ENCODE data around the gene GDF2. TPM values are rescaled to one million over a fixed set of nuclear protein-coding genes. Genes with fewer than 3 reads are reported as not detected.

Gene GDF2
- total RNA-seq, 8 experiments from 2014 or later: 0.08 to 0.52 (median 0.21) TPM; not detected in 5

DNA sequence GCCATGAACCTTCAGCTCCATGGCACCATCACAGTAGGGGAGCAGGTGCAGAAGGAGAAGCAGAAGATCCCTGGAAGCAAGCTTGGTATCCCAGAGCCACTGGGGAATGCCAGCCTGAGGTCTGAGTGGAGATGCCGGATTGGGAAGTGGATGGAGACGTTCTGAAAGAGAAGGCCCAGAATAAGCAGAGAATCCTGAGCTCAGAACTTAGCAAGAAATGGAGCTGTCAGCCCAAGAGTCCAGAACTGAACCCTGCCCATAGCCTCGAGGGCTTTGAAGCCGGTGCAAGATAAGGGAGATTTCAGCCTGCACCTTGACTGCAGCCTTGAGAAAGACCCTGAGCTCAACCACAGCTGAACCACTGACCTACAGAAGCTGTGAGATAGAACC lies 36.1 kb upstream of the GDF2 start:
- H3K27ac ChIP-seq: no peak overlapping the region
- WGBS, 10 experiments: 48 to 73% (median 60%) methylated on average over 2 to 4 of the region's 4 CpGs; no CpG with 5 or more reads in 5 of the 10 experiments
- no peak for ATAC-seq (replicated peaks in 6 of 8)
- in situ Hi-C loops (cut with MboI; ENCODE audit: low pct_unique_long_range_greater_than_20kb in 2 of 9, low sequenced_read_pairs in 9 of 9, unreplicated experiment in 9 of 9): no loop called here
- no peak overlapping the region for H3K4me3 ChIP-seq
- no peaks in the 10 kb centered on the region for H3K4me1 ChIP-seq (replicated peaks in 1 of 2)

DNA sequence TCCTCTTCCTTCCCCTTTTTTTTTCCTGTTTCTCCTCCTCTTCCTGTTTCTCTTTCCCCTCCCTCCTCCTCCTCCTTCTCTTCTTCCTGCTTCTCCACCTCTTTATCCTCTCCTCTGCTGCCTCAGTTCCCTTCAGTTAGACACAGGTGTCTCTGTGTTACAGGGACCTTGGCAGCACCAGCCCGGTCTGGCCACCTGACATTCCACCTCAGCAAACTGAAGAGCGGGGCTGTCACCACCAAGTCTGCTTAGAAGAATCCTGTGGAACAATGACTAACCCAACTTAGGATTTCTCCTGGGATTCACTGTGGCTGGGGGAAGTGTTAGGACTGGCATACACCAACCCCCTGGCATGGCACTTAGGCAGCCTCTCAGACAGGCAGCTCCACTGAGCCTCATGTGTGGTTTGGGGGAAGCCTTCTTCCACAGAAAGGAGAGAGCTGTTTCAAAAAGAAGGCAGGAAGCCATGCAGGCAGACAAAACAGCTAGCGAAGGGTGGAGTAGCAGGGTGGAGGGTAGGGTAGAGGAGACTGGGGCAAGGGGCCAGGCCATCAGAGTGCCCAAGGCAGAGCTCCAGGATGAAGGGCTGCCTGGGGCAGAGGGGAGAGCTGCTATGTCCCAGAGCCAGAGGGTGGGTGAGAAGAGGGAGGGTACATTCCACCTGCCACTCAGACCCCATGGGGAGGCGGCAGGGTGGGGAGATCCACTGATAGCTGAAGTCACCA lies 35.5 kb upstream of the GDF2 start:
- in situ Hi-C loops (cut with MboI; ENCODE audit: low pct_unique_long_range_greater_than_20kb in 2 of 9, low sequenced_read_pairs in 9 of 9, unreplicated experiment in 9 of 9): no loop called here
- H3K27ac ChIP-seq: no peak overlapping the region
- WGBS, 10 experiments: 60 to 90% (median 73%) methylated on average over 1 to 2 of the region's 4 CpGs; no CpG with 5 or more reads in 4 of the 10 experiments
- H3K4me1 ChIP-seq (replicated peaks in 1 of 2): no peaks in the 10 kb centered on the region
- no peak for ATAC-seq (replicated peaks in 6 of 8)
- no peak overlapping the region for H3K4me3 ChIP-seq

DNA sequence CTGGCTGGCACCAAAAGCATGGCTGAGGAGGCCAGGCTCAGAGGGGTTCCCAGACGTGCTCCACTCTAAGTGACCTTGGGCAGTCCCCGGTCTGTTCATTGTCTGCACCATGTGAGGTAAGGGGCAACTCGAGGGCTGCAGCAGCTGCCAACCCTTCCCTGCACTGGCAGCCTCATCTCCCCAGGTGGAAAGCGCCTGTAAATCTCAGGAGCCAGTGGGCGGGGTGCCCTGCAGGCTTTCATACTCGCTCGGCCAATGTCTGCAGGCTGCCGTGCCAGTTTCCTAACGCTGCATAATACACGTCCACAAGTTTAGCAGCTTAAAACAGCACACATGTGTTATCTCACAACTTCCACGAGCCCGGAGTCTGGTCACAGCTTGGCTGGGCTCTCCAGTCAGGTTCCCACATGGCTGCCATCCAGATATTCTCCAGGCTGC lies 34.9 kb upstream of the GDF2 start:
- H3K27ac ChIP-seq: no peak overlapping the region
- peak in 1 of 8 experiments; percentile 26 for ATAC-seq (replicated peaks in 6 of 8)
- H3K4me3 ChIP-seq: no peak overlapping the region
- in situ Hi-C loops (cut with MboI; ENCODE audit: low pct_unique_long_range_greater_than_20kb in 2 of 9, low sequenced_read_pairs in 9 of 9, unreplicated experiment in 9 of 9): no loop called here
- no peaks in the 10 kb centered on the region for H3K4me1 ChIP-seq (replicated peaks in 1 of 2)
- WGBS, 10 experiments: 20 to 100% (median 92%) methylated on average over 1 to 5 of the region's 12 CpGs; no CpG with 5 or more reads in 6 of the 10 experiments

DNA sequence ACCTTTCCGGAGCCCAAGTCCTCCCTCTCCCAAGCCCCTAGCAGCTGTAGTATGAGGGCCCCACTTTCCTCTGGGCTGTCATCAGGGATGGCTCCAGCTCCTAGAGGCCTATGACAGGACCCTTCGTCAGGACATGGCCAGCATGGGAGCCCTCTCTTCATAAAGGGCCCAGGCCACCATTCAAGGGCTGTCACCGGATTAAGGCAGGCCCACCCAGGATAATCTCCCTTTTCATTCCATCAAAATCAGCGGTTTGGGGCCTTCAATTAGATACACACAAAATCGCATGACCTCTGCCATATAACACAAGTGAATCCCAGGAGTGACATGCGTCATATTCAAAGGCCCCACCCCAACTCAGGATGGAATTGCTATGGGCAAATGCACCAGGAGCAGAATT lies 34.4 kb upstream of the GDF2 start:
- no peak for ATAC-seq (replicated peaks in 6 of 8)
- in situ Hi-C loops (cut with MboI; ENCODE audit: low pct_unique_long_range_greater_than_20kb in 2 of 9, low sequenced_read_pairs in 9 of 9, unreplicated experiment in 9 of 9): no loop called here
- 38 to 84% methylated on average over 2 to 5 of the region's 6 CpGs; no CpG with 5 or more reads in 8 of the 10 experiments for WGBS, 10 experiments
- Histone ChIP-seq H3K4me3 (no peak overlapping the region), H3K4me1 (replicated peaks in 1 of 2) (no peaks in the 10 kb centered on the region), H3K27ac (no peak overlapping the region)

DNA sequence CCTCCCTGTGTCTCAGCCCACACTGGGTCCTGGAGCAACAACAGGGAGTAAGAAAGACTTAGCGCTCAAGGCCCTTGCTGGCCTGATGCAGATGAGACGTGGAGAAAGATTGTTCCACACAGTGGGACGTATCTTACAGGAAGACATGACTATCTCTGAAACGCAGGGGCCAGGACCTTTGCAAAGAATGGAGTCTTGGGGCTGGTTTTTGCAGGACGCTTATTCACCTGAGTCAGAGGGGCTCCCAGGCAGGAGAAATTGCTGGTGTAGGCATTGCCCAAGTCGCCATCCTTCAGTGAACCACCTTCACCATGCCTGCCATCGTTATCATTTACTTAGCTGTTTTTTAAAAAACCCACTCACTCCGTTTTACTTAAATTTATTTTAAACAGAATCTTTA lies 34.0 kb upstream of the GDF2 start:
- Histone ChIP-seq H3K4me1 (replicated peaks in 1 of 2) (no peaks in the 10 kb centered on the region), H3K4me3 (no peak overlapping the region), H3K27ac (no peak overlapping the region)
- ATAC-seq (replicated peaks in 6 of 8): no peak
- 46 to 100% (median 77%) methylated on average over 1 to 7 of the region's 8 CpGs; no CpG with 5 or more reads in 1 of the 10 experiments for WGBS, 10 experiments
- in situ Hi-C loops (cut with MboI; ENCODE audit: low pct_unique_long_range_greater_than_20kb in 2 of 9, low sequenced_read_pairs in 9 of 9, unreplicated experiment in 9 of 9): no loop called here

DNA sequence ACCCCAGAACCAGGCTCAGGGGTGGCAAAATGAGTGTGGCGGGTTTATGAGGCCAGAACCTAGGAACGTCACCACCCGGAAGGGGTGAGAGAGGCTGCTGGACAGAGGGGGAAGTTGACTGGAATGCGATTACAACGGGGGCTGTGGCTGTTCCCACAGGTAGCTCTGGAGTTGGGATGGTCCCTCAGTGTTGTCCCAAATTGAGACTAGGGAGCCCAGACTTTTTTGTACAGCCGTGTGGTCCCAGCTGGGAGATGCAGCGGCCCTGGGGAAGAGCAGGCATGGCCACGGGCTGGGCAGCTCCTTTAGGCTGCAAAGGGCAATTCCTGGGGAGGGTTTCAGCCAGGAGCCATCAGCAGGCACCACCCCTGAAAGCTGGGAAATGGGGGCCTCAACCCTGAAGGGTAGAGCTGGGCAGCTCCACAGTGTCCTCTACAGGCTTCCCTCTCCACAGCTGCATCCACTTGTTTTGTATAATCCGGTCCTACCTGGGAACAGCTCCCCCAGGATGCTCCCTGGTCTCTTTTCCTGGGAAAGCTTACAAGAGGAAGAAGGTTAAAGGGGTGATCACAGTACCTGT lies 33.2 kb upstream of the GDF2 start:
- Histone ChIP-seq H3K4me1 (replicated peaks in 1 of 2) (no peaks in the 10 kb centered on the region), H3K4me3 (no peak overlapping the region), H3K27ac (no peak overlapping the region)
- in situ Hi-C loops (cut with MboI; ENCODE audit: low pct_unique_long_range_greater_than_20kb in 2 of 9, low sequenced_read_pairs in 9 of 9, unreplicated experiment in 9 of 9): no loop called here
- WGBS, 10 experiments: 33 to 100% (median 71%) methylated on average over 1 to 4 of the region's 9 CpGs; no CpG with 5 or more reads in 3 of the 10 experiments
- no peak for ATAC-seq (replicated peaks in 6 of 8)

DNA sequence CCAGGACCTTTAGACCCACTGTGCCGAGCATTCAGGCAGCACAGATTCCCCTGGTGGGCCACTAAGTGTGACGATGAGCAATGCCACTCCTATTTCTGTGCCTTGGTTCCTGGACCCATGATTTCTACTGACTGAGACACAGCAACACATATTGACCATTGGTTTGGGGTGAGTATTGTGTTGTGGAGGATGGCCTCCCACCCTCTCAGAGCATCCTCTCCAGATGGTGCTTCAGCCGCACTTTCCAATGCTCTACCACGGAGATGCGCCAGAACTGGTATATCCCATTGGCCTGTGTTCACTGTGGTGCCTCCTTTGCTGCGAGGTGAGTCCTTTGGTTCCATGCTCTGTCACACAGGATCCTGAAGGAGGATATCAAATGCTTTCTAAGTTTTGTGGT lies 32.3 kb upstream of the GDF2 start:
- WGBS, 10 experiments: 20 to 100% (median 78%) methylated on average over 1 to 3 of the region's 6 CpGs; no CpG with 5 or more reads in 3 of the 10 experiments
- ATAC-seq (replicated peaks in 6 of 8): no peak
- no peak overlapping the region for H3K4me3 ChIP-seq
- in situ Hi-C loops (cut with MboI; ENCODE audit: low pct_unique_long_range_greater_than_20kb in 2 of 9, low sequenced_read_pairs in 9 of 9, unreplicated experiment in 9 of 9): no loop called here
- H3K4me1 ChIP-seq (replicated peaks in 1 of 2): no peaks in the 10 kb centered on the region
- no peak overlapping the region for H3K27ac ChIP-seq

DNA sequence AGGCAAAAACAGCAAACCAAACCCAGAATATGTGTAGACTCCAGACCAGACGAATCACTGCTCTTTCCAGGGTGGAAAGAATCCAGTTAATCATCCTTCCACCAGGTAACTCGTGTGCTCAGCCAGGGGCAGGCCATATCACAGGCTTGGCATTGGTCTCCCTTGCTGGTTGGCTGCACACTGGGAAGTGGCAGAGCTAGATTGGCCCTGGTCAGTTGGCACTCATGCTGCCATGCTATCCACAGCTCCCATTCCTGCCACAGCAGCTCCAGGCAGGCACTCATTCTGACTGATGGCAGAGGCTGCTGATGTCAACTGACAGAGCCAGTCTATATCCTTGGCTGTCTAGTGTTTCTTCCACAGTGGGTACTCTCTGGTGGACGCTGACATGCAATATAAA lies 31.9 kb upstream of the GDF2 start:
- in situ Hi-C loops (cut with MboI; ENCODE audit: low pct_unique_long_range_greater_than_20kb in 2 of 9, low sequenced_read_pairs in 9 of 9, unreplicated experiment in 9 of 9): no loop called here
- WGBS, 10 experiments: 0 to 48% (median 33%) methylated on average over 1 to 3 of the region's 3 CpGs; no CpG with 5 or more reads in 2 of the 10 experiments
- Histone ChIP-seq H3K4me1 (replicated peaks in 1 of 2) (no peaks in the 10 kb centered on the region), H3K4me3 (no peak overlapping the region), H3K27ac (no peak overlapping the region)
- no peak for ATAC-seq (replicated peaks in 6 of 8)

DNA sequence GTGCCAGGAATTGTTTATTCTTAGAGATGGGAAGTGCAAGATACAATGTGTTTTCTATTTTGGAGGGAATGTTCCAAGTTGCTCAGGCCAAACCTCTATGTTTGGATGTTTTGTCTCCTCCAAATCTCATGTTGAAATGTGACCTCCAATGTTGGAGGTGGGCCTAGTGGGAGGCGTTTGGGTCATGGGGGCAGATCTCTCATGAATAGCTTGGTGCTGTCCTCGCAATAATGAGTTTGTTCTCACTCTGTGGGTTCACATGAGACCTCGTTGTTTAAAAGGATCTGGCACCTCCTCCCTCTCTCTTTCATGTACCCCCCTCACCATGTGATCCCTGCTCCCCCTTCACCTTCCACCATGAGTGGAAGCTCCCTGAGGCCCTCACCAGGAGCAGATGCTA lies 30.6 kb upstream of the GDF2 start:
- no peak overlapping the region for H3K27ac ChIP-seq
- in situ Hi-C loops (cut with MboI; ENCODE audit: low pct_unique_long_range_greater_than_20kb in 2 of 9, low sequenced_read_pairs in 9 of 9, unreplicated experiment in 9 of 9): no loop called here
- ATAC-seq (replicated peaks in 6 of 8): no peak
- WGBS, 10 experiments: 0 to 80% (median 20%) methylated on average over 1 to 3 of the region's 3 CpGs; no CpG with 5 or more reads in 3 of the 10 experiments
- H3K4me3 ChIP-seq: no peak overlapping the region
- H3K4me1 ChIP-seq (replicated peaks in 1 of 2): no peaks in the 10 kb centered on the region

DNA sequence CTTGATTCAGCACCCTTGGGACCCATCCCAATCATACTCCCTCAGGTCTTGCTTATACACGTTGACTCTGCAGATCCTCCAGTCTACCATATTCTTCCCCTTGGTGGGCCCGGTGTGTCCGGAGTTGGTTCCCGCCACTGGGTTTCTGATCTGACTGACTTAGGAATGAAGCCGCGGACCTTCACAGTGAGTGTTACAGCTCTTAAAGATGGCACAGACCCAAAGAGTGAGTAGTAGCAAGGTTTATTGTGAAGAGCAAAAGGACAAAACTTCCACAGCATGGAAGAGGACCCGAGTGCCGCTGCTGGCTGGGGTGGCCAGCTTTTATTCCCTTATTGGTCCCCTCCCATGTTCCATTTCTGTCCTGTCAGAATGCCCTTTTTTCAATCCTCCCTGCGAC lies 28.2 kb upstream of the GDF2 start:
- 43 to 93% (median 80%) methylated on average over 1 to 7 of the region's 9 CpGs; no CpG with 5 or more reads in 2 of the 10 experiments for WGBS, 10 experiments
- ATAC-seq (replicated peaks in 6 of 8): no peak
- in situ Hi-C loops (cut with MboI; ENCODE audit: low pct_unique_long_range_greater_than_20kb in 2 of 9, low sequenced_read_pairs in 9 of 9, unreplicated experiment in 9 of 9): no loop called here
- H3K27ac ChIP-seq: no peak overlapping the region
- no peak overlapping the region for H3K4me3 ChIP-seq
- H3K4me1 ChIP-seq (replicated peaks in 1 of 2): no peaks in the 10 kb centered on the region

DNA sequence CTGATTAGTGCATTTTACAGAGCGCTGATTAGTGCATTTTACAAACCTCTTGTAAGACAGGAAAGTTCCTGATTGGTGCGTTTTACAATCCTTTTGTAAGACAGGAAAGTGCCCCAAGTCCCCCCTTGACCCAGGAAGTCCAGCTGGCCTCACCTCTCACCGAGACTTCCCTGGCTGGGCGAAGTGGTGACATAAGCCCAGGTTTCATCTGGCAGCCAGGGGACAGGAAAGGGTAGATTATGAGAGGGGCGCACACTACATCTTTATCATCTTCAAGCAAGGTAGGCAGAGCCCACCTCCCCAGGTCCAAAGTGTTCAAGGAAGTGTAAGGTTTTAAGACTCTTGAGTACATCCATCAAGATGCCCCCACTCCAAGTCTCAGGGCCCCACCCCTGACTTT lies 27.8 kb upstream of the GDF2 start:
- no peak for ATAC-seq (replicated peaks in 6 of 8)
- in situ Hi-C loops (cut with MboI; ENCODE audit: low pct_unique_long_range_greater_than_20kb in 2 of 9, low sequenced_read_pairs in 9 of 9, unreplicated experiment in 9 of 9): no loop called here
- 52 to 100% (median 80%) methylated on average over 1 to 3 of the region's 5 CpGs; no CpG with 5 or more reads in 3 of the 10 experiments for WGBS, 10 experiments
- no peak overlapping the region for H3K4me3 ChIP-seq
- no peak overlapping the region for H3K27ac ChIP-seq
- no peaks in the 10 kb centered on the region for H3K4me1 ChIP-seq (replicated peaks in 1 of 2)

DNA sequence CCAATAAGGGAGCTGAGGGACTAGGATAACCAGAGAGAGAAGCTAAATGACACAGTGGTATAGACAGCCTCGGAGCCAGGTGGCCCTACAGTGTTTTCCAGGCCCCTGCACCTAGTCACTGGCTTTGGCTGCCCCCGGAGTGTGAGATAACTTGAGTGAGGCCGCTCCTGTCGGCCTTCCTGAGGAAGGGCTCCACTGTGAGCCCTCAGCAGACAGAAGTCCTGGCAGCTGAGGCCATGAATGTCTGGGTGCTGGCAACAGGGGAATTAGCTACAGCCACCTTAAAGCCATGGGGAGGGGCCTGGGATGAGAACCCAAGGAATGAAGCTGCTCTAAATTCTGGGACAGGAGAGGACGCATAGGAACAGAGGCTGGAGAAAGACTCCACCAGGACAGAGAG lies 26.8 kb upstream of the GDF2 start:
- no peak overlapping the region for H3K4me3 ChIP-seq
- H3K27ac ChIP-seq: no peak overlapping the region
- in situ Hi-C loops (cut with MboI; ENCODE audit: low pct_unique_long_range_greater_than_20kb in 2 of 9, low sequenced_read_pairs in 9 of 9, unreplicated experiment in 9 of 9): no loop called here
- 17 to 100% (median 100%) methylated on average over 1 to 4 of the region's 5 CpGs; no CpG with 5 or more reads in 5 of the 10 experiments for WGBS, 10 experiments
- H3K4me1 ChIP-seq (replicated peaks in 1 of 2): no peaks in the 10 kb centered on the region
- no peak for ATAC-seq (replicated peaks in 6 of 8)

DNA sequence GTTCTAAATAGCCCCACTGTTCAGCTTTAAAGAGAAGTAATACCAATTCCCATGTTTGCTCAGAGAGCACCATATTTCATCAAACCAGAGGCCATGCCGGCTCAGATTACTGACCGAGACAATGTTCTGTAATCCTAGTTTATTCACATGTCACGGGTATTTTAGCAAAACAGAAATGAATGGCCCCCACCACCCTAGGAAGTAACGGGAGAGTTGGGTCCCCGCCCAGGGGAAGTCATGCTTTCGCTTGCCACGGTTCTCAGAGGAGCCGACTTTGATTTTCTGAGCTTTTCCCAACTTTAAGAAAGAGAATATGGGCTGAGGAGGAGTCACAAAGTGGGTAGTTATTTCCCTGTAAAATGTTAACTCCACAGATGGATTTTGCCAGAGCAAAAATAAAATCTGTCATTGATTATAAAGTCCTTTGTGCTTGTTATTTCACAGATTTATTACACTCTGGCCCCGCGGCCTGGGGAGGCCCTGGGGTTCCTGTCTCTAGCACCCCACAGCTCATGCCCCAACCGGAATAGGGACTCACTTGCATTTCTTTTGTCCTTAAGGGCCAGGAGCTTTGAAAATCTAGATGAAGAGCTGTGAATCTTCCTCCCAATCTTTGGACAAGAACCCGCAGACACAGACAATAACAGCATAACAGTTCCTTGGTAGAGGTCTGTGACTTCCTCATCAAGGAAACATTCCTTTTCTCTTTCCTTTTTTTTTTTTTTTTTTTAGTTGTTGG lies 25.9 kb upstream of the GDF2 start:
- Histone ChIP-seq H3K4me1 (replicated peaks in 1 of 2) (no peaks in the 10 kb centered on the region), H3K27ac (no peak overlapping the region), H3K4me3 (no peak overlapping the region)
- in situ Hi-C loops (cut with MboI; ENCODE audit: low pct_unique_long_range_greater_than_20kb in 2 of 9, low sequenced_read_pairs in 9 of 9, unreplicated experiment in 9 of 9): no loop called here
- 4 to 100% (median 34%) methylated on average over 1 to 10 of the region's 12 CpGs for WGBS, 10 experiments
- peak in 2 of 8 experiments; percentile 75 to 76 for ATAC-seq (replicated peaks in 6 of 8)
